ENCODE data around the gene ANKRD63. TPM values are rescaled to one million over a fixed set of nuclear protein-coding genes. Genes with fewer than 3 reads are reported as not detected.

Gene ANKRD63
- total and polyA plus RNA-seq, 2 of the 13 experiments (the other 11 are each of a cell fraction or from before 2014, with no cell fraction given): not detected

DNA sequence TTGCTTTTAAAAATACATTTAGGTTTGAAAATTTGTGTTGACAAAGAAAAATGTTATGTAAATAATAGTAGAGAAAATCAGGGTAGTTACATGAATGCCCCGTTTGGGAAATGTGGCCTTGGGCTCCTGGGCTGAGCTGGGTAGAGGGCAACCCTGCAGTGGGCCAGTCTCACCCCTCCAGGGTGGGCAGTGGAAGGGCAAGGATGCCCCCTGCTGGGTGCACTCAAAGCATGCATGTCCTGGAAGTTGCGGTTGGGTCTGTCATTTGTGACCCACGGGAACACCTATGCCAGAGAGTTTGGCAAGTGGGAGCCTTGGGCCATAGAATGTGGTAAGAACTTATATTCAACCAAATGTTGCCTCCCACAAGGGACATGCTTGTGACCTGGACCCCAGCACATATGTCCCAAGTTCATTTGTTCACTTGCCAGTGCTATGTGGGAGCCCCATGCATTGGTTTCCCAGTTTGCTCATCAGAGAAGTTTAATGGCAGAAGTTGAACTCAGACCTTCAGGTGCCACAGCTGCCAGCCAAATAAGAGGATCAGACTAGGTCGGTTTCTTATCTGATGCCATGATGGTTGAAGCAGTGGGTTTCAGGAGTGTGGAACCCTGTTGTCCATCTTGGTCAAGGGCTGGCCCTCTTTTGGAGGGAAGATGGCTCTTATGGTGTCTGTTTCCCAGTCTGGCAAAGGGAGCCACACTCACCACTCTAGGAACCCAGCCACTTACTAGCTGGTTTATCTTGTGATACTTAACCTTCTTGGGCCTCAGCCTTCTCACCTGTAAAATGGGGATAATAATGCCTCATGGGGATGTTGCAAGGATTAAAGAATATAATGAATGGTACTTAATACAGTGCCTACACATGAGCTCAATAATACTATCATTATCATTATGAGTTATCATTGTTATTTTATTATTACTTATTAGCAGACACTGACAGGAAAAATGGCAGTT is 27.4 kb upstream of the ANKRD63 start (continued):
- TF ChIP-seq ZNF292 (CRISPR knock-in tag; IDR thresholded peaks at IDR 0.05; ENCODE audit: borderline replicate concordance, low read depth) (no peak), SMAD3 (CRISPR knock-in tag; IDR thresholded peaks at IDR 0.05) (no peak)

DNA sequence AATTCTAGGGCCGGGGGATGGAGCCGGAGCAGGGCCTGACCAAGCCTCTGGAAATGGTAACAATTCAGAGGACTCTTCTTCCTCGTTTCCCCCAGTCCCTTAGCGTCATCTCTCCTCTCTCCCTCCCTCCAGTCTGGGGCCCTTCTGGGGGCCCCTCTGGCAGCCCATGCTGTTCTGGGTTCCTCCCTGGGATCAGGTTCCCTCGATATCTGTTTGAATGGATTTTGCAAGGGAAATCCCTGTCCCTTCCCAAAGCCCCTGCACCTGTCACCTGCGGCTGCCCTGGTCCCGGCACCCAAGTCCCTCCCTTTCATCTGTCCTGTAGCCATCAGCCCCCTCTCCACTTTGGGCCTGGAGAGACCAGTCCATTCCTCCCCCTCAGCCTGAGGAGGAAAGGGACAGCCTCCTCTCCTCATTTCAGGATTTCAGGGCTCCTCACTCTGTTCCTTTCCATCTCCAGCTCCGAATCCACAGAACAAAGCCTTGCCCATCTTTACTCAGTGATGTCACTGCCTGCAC is 26.5 kb upstream of the ANKRD63 start:
- Histone ChIP-seq H3K4me3 (replicated peaks in 1 of 3; ENCODE audit: insufficient read depth in 1 of 3, low read depth in 2 of 3, low read length in 3 of 3) (no peak overlapping the region), H3K27me3 (ENCODE audit: control insufficient read depth in 1 of 2, insufficient read depth in 2 of 2, low read length in 2 of 2) (peaks cover 2 to 61% of the 10 kb centered on the region in 2 experiments; a peak in 4 of 5 replicates), H3K36me3 (replicated peaks in 1 of 2; ENCODE audit: control insufficient read depth in 1 of 2, insufficient read depth in 2 of 2, low read length in 2 of 2) (no peaks in the 10 kb centered on the region), H3K27ac (ENCODE audit: extremely low read length, insufficient read depth, low read length) (no peak overlapping the region), H3K9me3 (ENCODE audit: low read length) (no peaks in the 10 kb centered on the region), H3K4me2 (ENCODE audit: low read depth, low read length) (no peak overlapping the region), H3K9ac (ENCODE audit: insufficient read depth, low read depth, low read length) (no peak overlapping the region), H4K20me1 (ENCODE audit: insufficient read depth, low read length) (no peaks in the 10 kb centered on the region), H3K79me2 (ENCODE audit: insufficient read depth, low read length) (no peaks in the 10 kb centered on the region), H3K4me1 (ENCODE audit: insufficient read depth, low read length) (no peaks in the 10 kb centered on the region), H2AFZ (ENCODE audit: low read length) (no peak overlapping the region)
- ATAC-seq (no peak), DNase-seq (ENCODE audit: low spot score) (no peak), FAIRE-seq (no peak)
- intact Hi-C loops (cut with micrococcal nuclease; ENCODE audit: unreplicated experiment): no loop called here
- WGBS (ENCODE audit: low lambda C conversion rate): 33% methylated on average over 8 of the region's 8 CpGs
- POLR2A ChIA-PET: no interaction called here
- BruUV-seq (replicated peaks): no TSS peak
- CTCF ChIA-PET (ENCODE audit: low intra/inter-chr PET ratio, low total read pairs): interaction anchor here (1.2 to 1.6 kb wide), 3 partner anchors 27 to 35 kb away, joined by 3 to 17 read pairs (median 6); partner anchors contain the start of gene ANKRD63
- in situ Hi-C loops (cut with HindIII; ENCODE audit: extremely low pct_ligation_motif_present, low pct_unique_long_range_greater_than_20kb): no loop called here
- TF ChIP-seq RELA (CRISPR knock-in tag; IDR thresholded peaks at IDR 0.05): no peak
- TF ChIP-seq, protein P1, sequence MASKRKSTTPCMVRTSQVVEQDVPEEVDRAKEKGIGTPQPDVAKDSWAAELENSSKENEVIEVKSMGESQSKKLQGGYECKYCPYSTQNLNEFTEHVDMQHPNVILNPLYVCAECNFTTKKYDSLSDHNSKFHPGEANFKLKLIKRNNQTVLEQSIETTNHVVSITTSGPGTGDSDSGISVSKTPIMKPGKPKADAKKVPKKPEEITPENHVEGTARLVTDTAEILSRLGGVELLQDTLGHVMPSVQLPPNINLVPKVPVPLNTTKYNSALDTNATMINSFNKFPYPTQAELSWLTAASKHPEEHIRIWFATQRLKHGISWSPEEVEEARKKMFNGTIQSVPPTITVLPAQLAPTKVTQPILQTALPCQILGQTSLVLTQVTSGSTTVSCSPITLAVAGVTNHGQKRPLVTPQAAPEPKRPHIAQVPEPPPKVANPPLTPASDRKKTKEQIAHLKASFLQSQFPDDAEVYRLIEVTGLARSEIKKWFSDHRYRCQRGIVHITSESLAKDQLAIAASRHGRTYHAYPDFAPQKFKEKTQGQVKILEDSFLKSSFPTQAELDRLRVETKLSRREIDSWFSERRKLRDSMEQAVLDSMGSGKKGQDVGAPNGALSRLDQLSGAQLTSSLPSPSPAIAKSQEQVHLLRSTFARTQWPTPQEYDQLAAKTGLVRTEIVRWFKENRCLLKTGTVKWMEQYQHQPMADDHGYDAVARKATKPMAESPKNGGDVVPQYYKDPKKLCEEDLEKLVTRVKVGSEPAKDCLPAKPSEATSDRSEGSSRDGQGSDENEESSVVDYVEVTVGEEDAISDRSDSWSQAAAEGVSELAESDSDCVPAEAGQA (IDR thresholded peaks at IDR 0.05; ENCODE audit: low read depth): no peak
- TF ChIP-seq, protein P1 (CRISPR knock-in tag; IDR thresholded peaks at IDR 0.05; ENCODE audit: borderline replicate concordance): no peak
- TF ChIP-seq, protein P2, sequence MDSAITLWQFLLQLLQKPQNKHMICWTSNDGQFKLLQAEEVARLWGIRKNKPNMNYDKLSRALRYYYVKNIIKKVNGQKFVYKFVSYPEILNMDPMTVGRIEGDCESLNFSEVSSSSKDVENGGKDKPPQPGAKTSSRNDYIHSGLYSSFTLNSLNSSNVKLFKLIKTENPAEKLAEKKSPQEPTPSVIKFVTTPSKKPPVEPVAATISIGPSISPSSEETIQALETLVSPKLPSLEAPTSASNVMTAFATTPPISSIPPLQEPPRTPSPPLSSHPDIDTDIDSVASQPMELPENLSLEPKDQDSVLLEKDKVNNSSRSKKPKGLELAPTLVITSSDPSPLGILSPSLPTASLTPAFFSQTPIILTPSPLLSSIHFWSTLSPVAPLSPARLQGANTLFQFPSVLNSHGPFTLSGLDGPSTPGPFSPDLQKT (CRISPR knock-in tag; IDR thresholded peaks at IDR 0.05; ENCODE audit: borderline replicate concordance): no peak
- no peak for TF ChIP-seq POLR2A (IDR thresholded peaks at IDR 0.05; ENCODE audit: insufficient read depth in 1 of 2, low read depth in 2 of 2, low read length in 2 of 2)
- TF ChIP-seq SAFB2 (CRISPR knock-in tag; IDR thresholded peaks at IDR 0.05; ENCODE audit: borderline replicate concordance, low read depth): no peak
- TF ChIP-seq, protein P3, sequence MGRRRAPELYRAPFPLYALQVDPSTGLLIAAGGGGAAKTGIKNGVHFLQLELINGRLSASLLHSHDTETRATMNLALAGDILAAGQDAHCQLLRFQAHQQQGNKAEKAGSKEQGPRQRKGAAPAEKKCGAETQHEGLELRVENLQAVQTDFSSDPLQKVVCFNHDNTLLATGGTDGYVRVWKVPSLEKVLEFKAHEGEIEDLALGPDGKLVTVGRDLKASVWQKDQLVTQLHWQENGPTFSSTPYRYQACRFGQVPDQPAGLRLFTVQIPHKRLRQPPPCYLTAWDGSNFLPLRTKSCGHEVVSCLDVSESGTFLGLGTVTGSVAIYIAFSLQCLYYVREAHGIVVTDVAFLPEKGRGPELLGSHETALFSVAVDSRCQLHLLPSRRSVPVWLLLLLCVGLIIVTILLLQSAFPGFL (CRISPR knock-in tag; IDR thresholded peaks at IDR 0.05): no peak
- no peak for TF ChIP-seq ZNF773 (CRISPR knock-in tag; IDR thresholded peaks at IDR 0.05; ENCODE audit: borderline replicate concordance)
- TF ChIP-seq GTF2F1 (IDR thresholded peaks at IDR 0.05; ENCODE audit: low read length): no peak
- TF ChIP-seq, protein P4, sequence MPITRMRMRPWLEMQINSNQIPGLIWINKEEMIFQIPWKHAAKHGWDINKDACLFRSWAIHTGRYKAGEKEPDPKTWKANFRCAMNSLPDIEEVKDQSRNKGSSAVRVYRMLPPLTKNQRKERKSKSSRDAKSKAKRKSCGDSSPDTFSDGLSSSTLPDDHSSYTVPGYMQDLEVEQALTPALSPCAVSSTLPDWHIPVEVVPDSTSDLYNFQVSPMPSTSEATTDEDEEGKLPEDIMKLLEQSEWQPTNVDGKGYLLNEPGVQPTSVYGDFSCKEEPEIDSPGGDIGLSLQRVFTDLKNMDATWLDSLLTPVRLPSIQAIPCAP (CRISPR knock-in tag; IDR thresholded peaks at IDR 0.05; ENCODE audit: low read depth): no peak
- TF ChIP-seq STAG1 (CRISPR knock-in tag; IDR thresholded peaks at IDR 0.05): no peak
